T1000 (cell line): Measurements from ENCODE around the gene TINAG.
"Not testable (repeated sequence)": the region's sequence is repeated elsewhere in the genome, so short reads cannot be mapped to it uniquely, and the experiment has no call there.

Source experiments
- DNase-seq: peaks from one replicate; lab custom pipeline; 2025; ENCODE audit warnings: mixed read lengths; lab: John Stamatoyannopoulos, UW

The TINAG gene

GRCh38 chr6:54308986-54309315 lies 710 bp downstream of the TINAG start:
- DNase-seq = no peak

GRCh38 chr6:54310377-54311152 lies 2.3 kb downstream of the TINAG start:
- no peak for DNase-seq

- DNase-seq = no peak
These were observed 7.4 kb downstream of the TINAG start for GRCh38 chr6:54315656-54316055.

- DNase-seq = no peak
These were observed 12.6 kb downstream of the TINAG start for GRCh38 chr6:54320871-54321270.

- peak; percentile 45 for DNase-seq
These were observed 19.4 kb downstream of the TINAG start for GRCh38 chr6:54327631-54328030.

GRCh38 chr6:54331571-54331970 lies 23.3 kb downstream of the TINAG start:
- DNase-seq = not testable (repeated sequence)

- DNase-seq = no peak
These were observed 27.6 kb downstream of the TINAG start for GRCh38 chr6:54335871-54336270.

- DNase-seq = no peak
These were observed 45.7 kb downstream of the TINAG start for GRCh38 chr6:54353975-54354374.

GRCh38 chr6:54354608-54355007 lies 46.4 kb downstream of the TINAG start:
- DNase-seq = no peak

GRCh38 chr6:54357141-54357540 lies 48.9 kb downstream of the TINAG start:
- no peak for DNase-seq

- no peak for DNase-seq
These were observed 52.9 kb downstream of the TINAG start for GRCh38 chr6:54361188-54361587.

- DNase-seq = no peak
These were observed 53.5 kb downstream of the TINAG start for GRCh38 chr6:54361734-54362133.

- DNase-seq = no peak
These were observed 58.6 kb downstream of the TINAG start for GRCh38 chr6:54366667-54367327.

GRCh38 chr6:54377776-54378175 lies 69.5 kb downstream of the TINAG start:
- no peak for DNase-seq

- no peak for DNase-seq
These were observed 78.1 kb downstream of the TINAG start for GRCh38 chr6:54386295-54386694.

GRCh38 chr6:54390362-54390761 lies 82.1 kb downstream of the TINAG start:
- DNase-seq = no peak

GRCh38 chr6:54391577-54391976 lies 83.3 kb downstream of the TINAG start:
- DNase-seq = no peak

- DNase-seq = no peak
These were observed 94.9 kb downstream of the TINAG start for GRCh38 chr6:54403096-54403495.

GRCh38 chr6:54404791-54405190 lies 96.5 kb downstream of the TINAG start:
- no peak for DNase-seq

GRCh38 chr6:54411767-54412166 lies 103.5 kb downstream of the TINAG start:
- no peak for DNase-seq

GRCh38 chr6:54415517-54415916 lies 107.3 kb downstream of the TINAG start:
- DNase-seq = no peak

- no peak for DNase-seq
These were observed 111.6 kb downstream of the TINAG start for GRCh38 chr6:54419885-54420284.

GRCh38 chr6:54426995-54427394 lies 118.8 kb downstream of the TINAG start:
- DNase-seq = no peak
